Astrocyte (in vitro differentiated cells and primary cell): ENCODE measurements around the gene MPP7.

Experiments used
- EZH2 ChIP-seq: IDR thresholded peaks from 2 replicates; pipeline ENCODE4 v1.6.1; 2012; ENCODE audit warnings: mild to moderate bottlenecking, low read length, inconsistent platforms; ENCODE audit not compliant: insufficient read depth
- TF ChIP-seq, protein P1 (sequence below): IDR thresholded peaks from 2 replicates; pipeline ENCODE4 v1.5.1; 2011; ENCODE audit warnings: low read depth, mild to moderate bottlenecking, inconsistent platforms, low read length, moderate library complexity; ENCODE audit not compliant: insufficient read depth

DNA sequence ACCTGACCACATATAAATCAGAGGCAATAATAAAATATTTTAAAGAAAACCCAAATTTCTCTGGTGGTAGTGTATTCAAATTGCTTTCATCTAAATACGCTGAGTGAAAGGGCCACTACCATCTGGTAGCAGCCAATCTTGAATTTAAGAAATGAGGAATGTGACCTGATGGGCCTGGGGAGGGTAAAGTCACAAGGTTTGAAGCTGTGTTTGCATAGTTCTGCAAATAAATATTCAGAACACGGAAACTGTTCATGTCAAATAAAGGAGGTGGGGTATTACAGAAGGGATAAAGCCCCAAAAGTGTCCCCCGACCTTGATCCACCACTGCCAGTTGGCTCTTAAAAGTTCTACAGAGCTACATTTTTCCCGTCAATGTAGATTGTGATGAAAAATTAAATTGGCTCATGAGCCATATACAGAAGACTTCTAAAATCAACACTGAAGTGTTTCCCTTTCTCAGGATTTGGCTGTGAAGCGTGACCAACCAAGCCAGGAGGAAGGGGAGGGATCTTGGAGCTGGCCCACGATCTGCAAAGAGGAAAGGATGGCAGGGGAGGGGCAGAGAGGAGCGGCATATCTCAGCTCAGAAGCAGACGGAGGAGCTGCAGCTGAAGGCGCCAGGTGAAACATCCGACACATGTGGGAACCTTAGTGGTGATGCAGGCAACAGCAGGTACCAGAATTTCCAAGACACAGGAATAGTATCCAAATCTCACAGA lies 39.6 kb downstream of the MPP7 start:
- TF ChIP-seq, protein P1, sequence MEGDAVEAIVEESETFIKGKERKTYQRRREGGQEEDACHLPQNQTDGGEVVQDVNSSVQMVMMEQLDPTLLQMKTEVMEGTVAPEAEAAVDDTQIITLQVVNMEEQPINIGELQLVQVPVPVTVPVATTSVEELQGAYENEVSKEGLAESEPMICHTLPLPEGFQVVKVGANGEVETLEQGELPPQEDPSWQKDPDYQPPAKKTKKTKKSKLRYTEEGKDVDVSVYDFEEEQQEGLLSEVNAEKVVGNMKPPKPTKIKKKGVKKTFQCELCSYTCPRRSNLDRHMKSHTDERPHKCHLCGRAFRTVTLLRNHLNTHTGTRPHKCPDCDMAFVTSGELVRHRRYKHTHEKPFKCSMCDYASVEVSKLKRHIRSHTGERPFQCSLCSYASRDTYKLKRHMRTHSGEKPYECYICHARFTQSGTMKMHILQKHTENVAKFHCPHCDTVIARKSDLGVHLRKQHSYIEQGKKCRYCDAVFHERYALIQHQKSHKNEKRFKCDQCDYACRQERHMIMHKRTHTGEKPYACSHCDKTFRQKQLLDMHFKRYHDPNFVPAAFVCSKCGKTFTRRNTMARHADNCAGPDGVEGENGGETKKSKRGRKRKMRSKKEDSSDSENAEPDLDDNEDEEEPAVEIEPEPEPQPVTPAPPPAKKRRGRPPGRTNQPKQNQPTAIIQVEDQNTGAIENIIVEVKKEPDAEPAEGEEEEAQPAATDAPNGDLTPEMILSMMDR = no peak
- TF ChIP-seq EZH2 = no peak
